GM23338 (cell line): ENCODE data around the gene CACNG8. TPM values are rescaled to one million over a fixed set of nuclear protein-coding genes. Genes with fewer than 3 reads are reported as not detected.

Source experiments
- ATAC-seq: fragments of 200-7000 bp; cut with Tn5 transposase; 3 replicates; pipeline ENCODE4 v1.9.1; 2020
- DNase-seq: peaks from one replicate; pipeline ENCODE4 v3.0.0-alpha.2; 2015; ENCODE audit warnings: low spot score
- H2AFZ ChIP-seq: fragments of 200-600 bp; sonication (generic); 2 replicates; pipeline ENCODE4 v1.8.0; 2016; ENCODE audit warnings: antibody characterized with exemption, mild to moderate bottlenecking, moderate library complexity
- H3F3A ChIP-seq: fragments of 200-600 bp; sonication (generic); replicated peaks from 2 replicates; pipeline ENCODE4 v1.8.0; 2017; ENCODE audit warnings: antibody characterized with exemption, mixed run types, low read depth
- H3K27ac ChIP-seq: fragments of 200-600 bp; sonication (generic); 2 replicates; pipeline ENCODE4 v1.6.1; 2016; ENCODE audit warnings: low read depth
- H3K27me3 ChIP-seq: fragments of 200-600 bp; sonication (generic); 2 replicates; pipeline ENCODE4 v1.8.0; 2016; ENCODE audit warnings: mild to moderate bottlenecking, mixed run types, moderate library complexity; ENCODE audit not compliant: insufficient read depth
- H3K36me3 ChIP-seq: fragments of 200-600 bp; sonication (generic); 2 replicates; pipeline ENCODE4 v1.8.0; 2016; ENCODE audit warnings: mild to moderate bottlenecking; ENCODE audit not compliant: insufficient read depth
- H3K4me1 ChIP-seq: fragments of 200-600 bp; sonication (generic); 2 replicates; pipeline ENCODE4 v1.8.0; 2016; ENCODE audit warnings: mild to moderate bottlenecking, moderate library complexity; ENCODE audit not compliant: insufficient read depth
- H3K4me2 ChIP-seq: fragments of 200-600 bp; sonication (generic); 2 replicates; pipeline ENCODE4 v1.7.1; 2017; ENCODE audit warnings: mixed run types
- H3K4me3 ChIP-seq: fragments of 200-600 bp; sonication (generic); 2 replicates; pipeline ENCODE4 v1.6.1; 2016; ENCODE audit warnings: mixed run types
- H3K79me2 ChIP-seq: fragments of 200-600 bp; sonication (generic); replicated peaks from 2 replicates; pipeline ENCODE4 v1.8.0; 2017; ENCODE audit warnings: mild to moderate bottlenecking; ENCODE audit not compliant: insufficient read depth
- H3K9me2 ChIP-seq: fragments of 200-600 bp; sonication (generic); 2 replicates; pipeline ENCODE4 v1.8.0; 2017; ENCODE audit not compliant: insufficient read depth
- H4K20me1 ChIP-seq: fragments of 200-600 bp; sonication (generic); replicated peaks from 2 replicates; pipeline ENCODE4 v1.8.0; 2017; ENCODE audit warnings: mild to moderate bottlenecking; ENCODE audit not compliant: insufficient read depth
- H3K27ac Mint-ChIP-seq: 2 replicates; pipeline ENCODE4 v1.8.0; 2020; ENCODE audit warnings: inconsistent platforms, mild to moderate bottlenecking, moderate library complexity, mixed read lengths
- H3K27me3 Mint-ChIP-seq: 3 replicates; pipeline ENCODE4 v1.8.0; 2022; ENCODE audit warnings: low read depth, mild to moderate bottlenecking, moderate library complexity, mixed read lengths, inconsistent platforms; ENCODE audit not compliant: insufficient read depth, poor library complexity
- H3K36me3 Mint-ChIP-seq: 3 replicates; pipeline ENCODE4 v1.8.0; 2021; ENCODE audit warnings: low read depth, mild to moderate bottlenecking, inconsistent platforms, moderate library complexity, mixed read lengths
- H3K4me1 Mint-ChIP-seq: 3 replicates; pipeline ENCODE4 v1.8.0; 2020; ENCODE audit warnings: mild to moderate bottlenecking, inconsistent platforms, mixed read lengths
- H3K4me3 Mint-ChIP-seq: 3 replicates; pipeline ENCODE4 v1.8.0; 2021; ENCODE audit warnings: moderate library complexity, mild to moderate bottlenecking, inconsistent platforms, mixed read lengths
- H3K9me3 Mint-ChIP-seq: 3 replicates; pipeline ENCODE4 v1.8.0; 2020; ENCODE audit warnings: moderate library complexity, mild to moderate bottlenecking, inconsistent platforms, mixed read lengths
- CTCF ChIP-seq, 2 experiments: fragments of 200-600 bp in 1 of 2; sonication (generic) in 1 of 2; conservative IDR thresholded peaks; 2 replicates each; pipeline versions ENCODE4 v1.5.1 to v1.6.1; 2016 to 2017; ENCODE audit warnings: antibody characterized with exemption in 2 of 2, low read depth in 2 of 2, mild to moderate bottlenecking in 2 of 2, moderate library complexity in 1 of 2
- EZH2 ChIP-seq: fragments of 200-600 bp; sonication (generic); IDR thresholded peaks from one replicate; pipeline ENCODE4 v1.8.0; 2017; ENCODE audit warnings: antibody characterized with exemption, mild to moderate bottlenecking, low read depth; ENCODE audit not compliant: unreplicated experiment
- JUNB ChIP-seq: IDR thresholded peaks from one replicate; pipeline ENCODE4 v1.6.1; 2016; ENCODE audit warnings: antibody characterized with exemption; ENCODE audit not compliant: unreplicated experiment
- NANOG ChIP-seq: IDR thresholded peaks from 2 replicates; pipeline ENCODE4 v1.6.1; 2016; ENCODE audit warnings: antibody characterized with exemption, borderline replicate concordance
- STAT1 ChIP-seq: IDR thresholded peaks from one replicate; pipeline ENCODE4 v1.6.1; 2016; ENCODE audit warnings: antibody characterized with exemption; ENCODE audit not compliant: unreplicated experiment
- ZNF462 ChIP-seq: fragments of 250-450 bp; sonication (Bioruptor Pico); IDR thresholded peaks from 2 replicates; pipeline ENCODE4 v1.5.0; 2020; ENCODE audit warnings: mild to moderate bottlenecking, moderate library complexity
- polyA plus RNA-seq: library from polyadenylated mRNA; unstranded; fragments of >200 nt; fragmentation: Nextera tagmentation; extraction: Ambion mirVana; gene quantifications from 2 replicates; pipeline ENCODE4 v1.2.1, GENCODE V29; 2016
- total RNA-seq: library from RNA; depleted of rRNA; stranded (reverse); fragments of >200 nt; shearing (Covaris generic); gene quantifications from 2 replicates; pipeline ENCODE4 v1.2.3, GENCODE V29; 2014

CACNG8 gene
- total and polyA plus RNA-seq, 2 experiments from 2014 or later, result 2.2 to 3.9 TPM

GRCh38 chr19:54029301-54029700, 66.6 kb downstream of the CACNG8 start (continued):
- TF ChIP-seq ZNF462 (CRISPR knock-in tag), result no peak
- no peak for TF ChIP-seq STAT1
- TF ChIP-seq JUNB, result no peak
- no peak for TF ChIP-seq NANOG

GRCh38 chr19:54029930-54030490, 67.3 kb downstream of the CACNG8 start:
- H3K4me1 Mint-ChIP-seq, result peaks cover 22% of the 10 kb centered on the region
- H3K9me2 ChIP-seq, result no peaks in the 10 kb centered on the region
- no peaks in the 10 kb centered on the region for H3K36me3 ChIP-seq
- H3K27ac ChIP-seq, result 0 out of 2 replicates have a peak overlapping the region, but pooled peaks have one; percentile 0
- no peaks in the 10 kb centered on the region for H3K79me2 ChIP-seq
- no peak overlapping the region for H3K4me3 ChIP-seq
- no peaks in the 10 kb centered on the region for H3K36me3 Mint-ChIP-seq
- H2AFZ ChIP-seq, result no peak overlapping the region
- H3K4me3 Mint-ChIP-seq, result no peak overlapping the region
- H4K20me1 ChIP-seq, result no peaks in the 10 kb centered on the region
- peaks cover 3% of the 10 kb centered on the region for H3K27me3 Mint-ChIP-seq
- peak overlapping the region; percentile 23; the same call in 1 of the 2 replicates for H3K27ac Mint-ChIP-seq
- DNase-seq (peak; percentile 95), ATAC-seq (peak; percentile 96)
- H3K9me3 Mint-ChIP-seq, result no peaks in the 10 kb centered on the region
- TF ChIP-seq EZH2, result no peak
- TF ChIP-seq CTCF (conservative IDR thresholded peaks at IDR 0.05; ENCODE audit: low read depth in 2 of 2), result peak; percentile 72 to 88
- H3K27me3 ChIP-seq, result no peaks in the 10 kb centered on the region
- H3K4me2 ChIP-seq, result no peak overlapping the region; the same call in 1 of the 2 replicates
- H3F3A ChIP-seq, result peaks cover 11% of the 10 kb centered on the region
- peaks cover 7% of the 10 kb centered on the region for H3K4me1 ChIP-seq
